Panc1 (cell line): Measurements from ENCODE around the gene CCDC127. TPM values are rescaled to one million over a fixed set of nuclear protein-coding genes. Genes with fewer than 3 reads are reported as not detected.

Experiments
- ATAC-seq: fragments of 200-7000 bp; cut with Tn5 transposase; 2 replicates; pipeline ENCODE4 v1.9.1; 2020; ENCODE audit warnings: mild to moderate bottlenecking, moderate library complexity
- BruUV-seq: library from RNA; stranded (reverse); fragments of 400-500 nt; replicated peaks from 2 replicates; lab custom pipeline; 2021; lab: Mats Ljungman, UMichigan
- CTCF ChIA-PET: fragments of 300-600 bp; sonication (Branson Sonifier 250); formaldehyde crosslinking; loops from one replicate; lab custom pipeline; 2022; ENCODE audit warnings: antibody characterized with exemption; lab: Charles Lee
- POLR2A ChIA-PET: fragments of 300-600 bp; sonication (Branson Sonifier 250); formaldehyde crosslinking; loops from one replicate; lab custom pipeline; 2022; ENCODE audit warnings: antibody characterized with exemption; lab: Charles Lee
- DNase-seq: peaks from one replicate; pipeline ENCODE4 v3.0.0-alpha.2; 2010; ENCODE audit warnings: low read depth, low spot score
- H3K27ac ChIP-seq: 2 replicates; pipeline ENCODE4 v1.5.1; 2011; ENCODE audit warnings: mild to moderate bottlenecking, low read length, inconsistent platforms
- H3K27me3 ChIP-seq: fragments of 200-500 bp; sonication (Bioruptor generic); 2 replicates; pipeline ENCODE4 v1.6.0; 2014; ENCODE audit warnings: low read length, inconsistent platforms; ENCODE audit not compliant: control insufficient read depth, insufficient read depth
- H3K36me3 ChIP-seq: fragments of 200-500 bp; sonication (Bioruptor generic); 2 replicates; pipeline ENCODE4 v1.5.1; 2014; ENCODE audit warnings: inconsistent platforms, mild to moderate bottlenecking, low read length, moderate library complexity; ENCODE audit not compliant: control insufficient read depth, insufficient read depth
- H3K4me1 ChIP-seq: 2 replicates; pipeline ENCODE4 v1.5.1; 2011; ENCODE audit warnings: inconsistent platforms, mild to moderate bottlenecking, low read length, moderate library complexity; ENCODE audit not compliant: control insufficient read depth, insufficient read depth
- H3K4me3 ChIP-seq, 2 experiments: 2 replicates each; pipeline ENCODE4 v1.5.1; 2011 to 2012; ENCODE audit warnings: low read depth in 2 of 2, low read length in 2 of 2, mild to moderate bottlenecking in 2 of 2, inconsistent platforms in 1 of 2, moderate library complexity in 1 of 2
- H3K9me3 ChIP-seq: fragments of 200-500 bp; sonication (Bioruptor generic); 2 replicates; pipeline ENCODE4 v1.5.1; 2014; ENCODE audit warnings: low read depth, mild to moderate bottlenecking, inconsistent platforms, low read length, moderate library complexity; ENCODE audit not compliant: control insufficient read depth, insufficient read depth
- POLR2AphosphoS5 ChIP-seq: IDR thresholded peaks from 2 replicates; pipeline ENCODE4 v1.6.1; 2012; ENCODE audit warnings: mild to moderate bottlenecking, low read depth, low read length, moderate library complexity
- SIN3A ChIP-seq: IDR thresholded peaks from 2 replicates; pipeline ENCODE4 v1.6.1; 2012; ENCODE audit warnings: low read depth, mild to moderate bottlenecking, low read length, moderate library complexity, borderline replicate concordance; ENCODE audit not compliant: insufficient read depth
- TCF7L2 ChIP-seq: IDR thresholded peaks from 2 replicates; pipeline ENCODE4 v1.6.1; 2011; ENCODE audit warnings: mild to moderate bottlenecking, low read depth, low read length, inconsistent platforms
- in situ Hi-C: cut with HindIII; loops from 2 replicates; pipeline ENCODE4 v1.10.0; 2016; ENCODE audit warnings: low sequenced_read_pairs, low pct_unique_long_range_greater_than_20kb
- intact Hi-C: fragments of 100-400 bp; cut with micrococcal nuclease; formaldehyde crosslinking; loops from one replicate; pipeline ENCODE4 v1.10.0; 2022; ENCODE audit not compliant: unreplicated experiment
- total RNA-seq: library from RNA; stranded (reverse); gene quantifications from one replicate; pipeline ENCODE4 v1.2.1, GENCODE V29; 2021; ENCODE audit not compliant: unreplicated experiment
- TF ChIP-seq, protein P1 (sequence below), 2 experiments: IDR thresholded peaks; 2 replicates each; pipeline ENCODE4 v1.6.1; 2011 to 2012; ENCODE audit warnings: low read depth in 2 of 2, control low read depth in 1 of 2, low read length in 1 of 2, mild to moderate bottlenecking in 1 of 2, moderate library complexity in 1 of 2; ENCODE audit not compliant: insufficient read depth in 1 of 2
- TF ChIP-seq, protein P2 (sequence below): fragments of 450-650 bp; IDR thresholded peaks from 2 replicates; pipeline ENCODE4 v1.5.1; 2017; ENCODE audit warnings: mild to moderate bottlenecking

CCDC127 gene
- total RNA-seq, 1 experiment from 2014 or later = 8.1 TPM

DNA sequence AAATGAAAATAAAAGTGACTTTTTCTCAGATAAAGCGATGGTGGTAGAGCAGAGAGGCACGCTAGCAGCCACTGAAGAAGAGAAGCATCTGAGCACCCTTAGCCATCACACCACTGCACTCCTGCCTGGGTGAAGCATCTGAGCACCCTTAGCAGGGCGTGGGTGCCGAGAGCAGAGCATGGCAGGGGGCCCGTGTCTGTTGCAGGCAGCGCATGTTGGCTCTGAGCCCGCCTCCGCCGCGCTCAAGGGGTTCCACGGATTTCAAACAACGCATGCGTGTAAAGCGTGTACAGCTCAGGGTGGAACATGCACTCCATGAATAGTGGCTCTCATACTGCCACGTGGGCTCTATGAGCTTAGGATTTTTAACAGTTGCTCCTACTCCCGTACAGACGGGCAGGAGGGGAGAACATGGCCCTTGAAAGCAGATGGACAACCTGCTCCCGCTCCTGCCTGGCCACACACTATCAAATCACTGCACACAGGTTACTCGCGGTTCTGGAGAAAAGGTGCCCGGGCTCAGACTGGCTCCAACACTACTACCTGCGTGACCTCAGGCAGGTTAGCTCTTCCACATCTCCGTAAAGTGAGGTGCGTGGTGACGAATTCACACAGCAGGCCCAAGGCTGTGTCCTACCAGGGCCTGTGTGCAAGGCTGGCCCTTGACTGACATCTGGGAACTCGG lies 14.6 kb downstream of the CCDC127 start:
- Histone ChIP-seq H3K4me3 (no peak overlapping the region), H3K4me1 (peaks cover 24% of the 10 kb centered on the region), H3K9me3 (no peaks in the 10 kb centered on the region), H3K36me3 (no peaks in the 10 kb centered on the region), H3K27ac (no peak overlapping the region), H3K27me3 (no peaks in the 10 kb centered on the region)
- DNase-seq (no peak), ATAC-seq (no peak)
- in situ Hi-C loops (no loop called here), intact Hi-C loops (no loop called here)
- TF ChIP-seq SIN3A (no peak), POLR2AphosphoS5 (no peak), TCF7L2 (no peak)
- TF ChIP-seq, protein P1, sequence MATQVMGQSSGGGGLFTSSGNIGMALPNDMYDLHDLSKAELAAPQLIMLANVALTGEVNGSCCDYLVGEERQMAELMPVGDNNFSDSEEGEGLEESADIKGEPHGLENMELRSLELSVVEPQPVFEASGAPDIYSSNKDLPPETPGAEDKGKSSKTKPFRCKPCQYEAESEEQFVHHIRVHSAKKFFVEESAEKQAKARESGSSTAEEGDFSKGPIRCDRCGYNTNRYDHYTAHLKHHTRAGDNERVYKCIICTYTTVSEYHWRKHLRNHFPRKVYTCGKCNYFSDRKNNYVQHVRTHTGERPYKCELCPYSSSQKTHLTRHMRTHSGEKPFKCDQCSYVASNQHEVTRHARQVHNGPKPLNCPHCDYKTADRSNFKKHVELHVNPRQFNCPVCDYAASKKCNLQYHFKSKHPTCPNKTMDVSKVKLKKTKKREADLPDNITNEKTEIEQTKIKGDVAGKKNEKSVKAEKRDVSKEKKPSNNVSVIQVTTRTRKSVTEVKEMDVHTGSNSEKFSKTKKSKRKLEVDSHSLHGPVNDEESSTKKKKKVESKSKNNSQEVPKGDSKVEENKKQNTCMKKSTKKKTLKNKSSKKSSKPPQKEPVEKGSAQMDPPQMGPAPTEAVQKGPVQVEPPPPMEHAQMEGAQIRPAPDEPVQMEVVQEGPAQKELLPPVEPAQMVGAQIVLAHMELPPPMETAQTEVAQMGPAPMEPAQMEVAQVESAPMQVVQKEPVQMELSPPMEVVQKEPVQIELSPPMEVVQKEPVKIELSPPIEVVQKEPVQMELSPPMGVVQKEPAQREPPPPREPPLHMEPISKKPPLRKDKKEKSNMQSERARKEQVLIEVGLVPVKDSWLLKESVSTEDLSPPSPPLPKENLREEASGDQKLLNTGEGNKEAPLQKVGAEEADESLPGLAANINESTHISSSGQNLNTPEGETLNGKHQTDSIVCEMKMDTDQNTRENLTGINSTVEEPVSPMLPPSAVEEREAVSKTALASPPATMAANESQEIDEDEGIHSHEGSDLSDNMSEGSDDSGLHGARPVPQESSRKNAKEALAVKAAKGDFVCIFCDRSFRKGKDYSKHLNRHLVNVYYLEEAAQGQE (IDR thresholded peaks at IDR 0.05; ENCODE audit: insufficient read depth in 1 of 2, low read depth in 2 of 2, low read length in 1 of 2) = no peak
- TF ChIP-seq, protein P2, sequence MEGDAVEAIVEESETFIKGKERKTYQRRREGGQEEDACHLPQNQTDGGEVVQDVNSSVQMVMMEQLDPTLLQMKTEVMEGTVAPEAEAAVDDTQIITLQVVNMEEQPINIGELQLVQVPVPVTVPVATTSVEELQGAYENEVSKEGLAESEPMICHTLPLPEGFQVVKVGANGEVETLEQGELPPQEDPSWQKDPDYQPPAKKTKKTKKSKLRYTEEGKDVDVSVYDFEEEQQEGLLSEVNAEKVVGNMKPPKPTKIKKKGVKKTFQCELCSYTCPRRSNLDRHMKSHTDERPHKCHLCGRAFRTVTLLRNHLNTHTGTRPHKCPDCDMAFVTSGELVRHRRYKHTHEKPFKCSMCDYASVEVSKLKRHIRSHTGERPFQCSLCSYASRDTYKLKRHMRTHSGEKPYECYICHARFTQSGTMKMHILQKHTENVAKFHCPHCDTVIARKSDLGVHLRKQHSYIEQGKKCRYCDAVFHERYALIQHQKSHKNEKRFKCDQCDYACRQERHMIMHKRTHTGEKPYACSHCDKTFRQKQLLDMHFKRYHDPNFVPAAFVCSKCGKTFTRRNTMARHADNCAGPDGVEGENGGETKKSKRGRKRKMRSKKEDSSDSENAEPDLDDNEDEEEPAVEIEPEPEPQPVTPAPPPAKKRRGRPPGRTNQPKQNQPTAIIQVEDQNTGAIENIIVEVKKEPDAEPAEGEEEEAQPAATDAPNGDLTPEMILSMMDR = no peak
- no TSS peak for BruUV-seq
- ChIA-PET POLR2A (no interaction called here), CTCF (no interaction called here)

DNA sequence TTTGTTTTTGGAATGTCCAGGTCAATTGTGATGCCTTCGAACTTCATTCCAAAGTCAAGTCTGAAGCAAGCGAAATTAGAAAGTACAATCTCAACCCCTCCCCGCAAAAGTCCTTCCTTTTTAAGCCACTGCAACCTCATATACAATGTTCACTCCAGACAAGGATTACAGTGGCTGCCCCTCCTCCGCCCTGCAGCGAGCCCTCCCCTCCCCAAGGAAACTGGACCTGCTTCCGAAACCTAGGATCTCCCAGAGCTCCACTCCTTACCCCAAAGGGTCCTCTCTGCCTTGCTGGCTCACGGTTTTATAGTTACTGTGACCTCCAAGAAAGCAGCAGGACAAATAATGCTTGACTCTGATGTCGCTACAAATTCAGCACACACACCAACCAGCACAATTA lies 16.3 kb downstream of the CCDC127 start:
- CTCF ChIA-PET = no interaction called here
- H3K27me3 ChIP-seq = no peaks in the 10 kb centered on the region
- in situ Hi-C loops = no loop called here

More for the DNA sequence above, 16.3 kb downstream of the CCDC127 start:
- Histone ChIP-seq H3K9me3 (no peaks in the 10 kb centered on the region), H3K4me3 (no peak overlapping the region), H3K36me3 (no peaks in the 10 kb centered on the region), H3K4me1 (peaks cover 9% of the 10 kb centered on the region), H3K27ac (no peak overlapping the region)
- ATAC-seq (no peak), DNase-seq (no peak)
- intact Hi-C loops = no loop called here
- TF ChIP-seq, protein P1 (IDR thresholded peaks at IDR 0.05; ENCODE audit: insufficient read depth in 1 of 2, low read depth in 2 of 2, low read length in 1 of 2) = no peak
- TF ChIP-seq, protein P2 = no peak
- TF ChIP-seq POLR2AphosphoS5 (no peak), TCF7L2 (no peak), SIN3A (no peak)
- POLR2A ChIA-PET = no interaction called here
- BruUV-seq = no TSS peak
